Measurements from ENCODE around the gene ASB18. TPM values are rescaled to one million over a fixed set of nuclear protein-coding genes. Genes with fewer than 3 reads are reported as not detected.

ASB18 gene
- total and polyA plus RNA-seq, 2 of the 8 experiments (the other 6 are each of a cell fraction or from before 2014, with no cell fraction given), result not detected

- TF ChIP-seq BACH1 (IDR thresholded peaks at IDR 0.05; ENCODE audit: low read length), result no peak
These were observed 25.5 kb downstream of the ASB18 start (continued) for GRCh38 chr2:236238751-236239150.

All from H1 (cell line).